Neural crest cell (in vitro differentiated cells): Measurements from ENCODE around the gene TBC1D14. TPM values are rescaled to one million over a fixed set of nuclear protein-coding genes. Genes with fewer than 3 reads are reported as not detected.
"Not testable (repeated sequence)": the region's sequence is repeated elsewhere in the genome, so short reads cannot be mapped to it uniquely, and the experiment has no call there.

Source experiments
- DNase-seq: peaks from one replicate; pipeline ENCODE4 v3.0.0; 2021; ENCODE audit warnings: low read depth, mixed read lengths, low spot score
- H3K27ac Mint-ChIP-seq: one replicate; pipeline ENCODE4 v1.8.0; 2021; ENCODE audit warnings: mild to moderate bottlenecking, mixed read lengths; ENCODE audit not compliant: unreplicated experiment
- H3K27me3 Mint-ChIP-seq: 2 replicates; pipeline ENCODE4 v1.8.0; 2021; ENCODE audit warnings: low read depth, mild to moderate bottlenecking, mixed read lengths
- H3K36me3 Mint-ChIP-seq: 2 replicates; pipeline ENCODE4 v1.8.0; 2021; ENCODE audit warnings: low read depth, mild to moderate bottlenecking, mixed read lengths
- H3K4me1 Mint-ChIP-seq: 2 replicates; pipeline ENCODE4 v1.8.0; 2021; ENCODE audit warnings: mixed read lengths
- H3K4me3 Mint-ChIP-seq: one replicate; pipeline ENCODE4 v1.8.0; 2021; ENCODE audit warnings: mild to moderate bottlenecking, mixed read lengths
- H3K9me3 Mint-ChIP-seq: 2 replicates; pipeline ENCODE4 v1.8.0; 2021; ENCODE audit warnings: mixed read lengths
- CTCF ChIP-seq: fragments of 200-600 bp; sonication (generic); conservative IDR thresholded peaks from 2 replicates; pipeline ENCODE4 v1.5.0; 2021; ENCODE audit warnings: antibody characterized with exemption, mild to moderate bottlenecking
- total RNA-seq: library from RNA; stranded (reverse); gene quantifications from 2 replicates; pipeline ENCODE4 v1.2.1, GENCODE V29; 2021

The TBC1D14 gene
- total RNA-seq, 1 donor from 2014 or later: 56.3 TPM

- H3K4me3 Mint-ChIP-seq: no peak overlapping the region
- TF ChIP-seq CTCF: no peak
- no peaks in the 10 kb centered on the region for H3K4me1 Mint-ChIP-seq
- peaks cover 34% of the 10 kb centered on the region for H3K27me3 Mint-ChIP-seq
- no peak overlapping the region for H3K27ac Mint-ChIP-seq
- DNase-seq: no peak
- peaks cover 7% of the 10 kb centered on the region for H3K9me3 Mint-ChIP-seq
- no peaks in the 10 kb centered on the region for H3K36me3 Mint-ChIP-seq
Measured at GRCh38 chr4:7075962-7076695, 166.5 kb downstream of the TBC1D14 start.

GRCh38 chr4:7076696-7077082 lies 167.1 kb downstream of the TBC1D14 start:
- Mint-ChIP-seq H3K9me3 (peaks cover 7% of the 10 kb centered on the region), H3K27ac (no peak overlapping the region), H3K36me3 (no peaks in the 10 kb centered on the region), H3K4me3 (no peak overlapping the region), H3K27me3 (peaks cover 37% of the 10 kb centered on the region), H3K4me1 (no peaks in the 10 kb centered on the region)
- TF ChIP-seq CTCF: no peak
- DNase-seq: no peak

GRCh38 chr4:7077371-7077770 lies 167.7 kb downstream of the TBC1D14 start:
- Mint-ChIP-seq H3K27ac (no peak overlapping the region), H3K9me3 (peaks cover 7% of the 10 kb centered on the region), H3K4me3 (no peak overlapping the region), H3K4me1 (no peaks in the 10 kb centered on the region), H3K27me3 (peaks cover 37% of the 10 kb centered on the region), H3K36me3 (no peaks in the 10 kb centered on the region)
- TF ChIP-seq CTCF: no peak
- DNase-seq: no peak

- TF ChIP-seq CTCF: no peak
- no peak overlapping the region for H3K4me3 Mint-ChIP-seq
- H3K4me1 Mint-ChIP-seq: no peaks in the 10 kb centered on the region
- no peak overlapping the region for H3K27ac Mint-ChIP-seq
- peaks cover 7% of the 10 kb centered on the region for H3K9me3 Mint-ChIP-seq
- no peak for DNase-seq
- no peaks in the 10 kb centered on the region for H3K36me3 Mint-ChIP-seq
- H3K27me3 Mint-ChIP-seq: peaks cover 39% of the 10 kb centered on the region
Measured at GRCh38 chr4:7078025-7078424, 168.4 kb downstream of the TBC1D14 start.

- H3K4me3 Mint-ChIP-seq, H3K4me1 Mint-ChIP-seq, H3K36me3 Mint-ChIP-seq, H3K27ac Mint-ChIP-seq, DNase-seq, H3K9me3 Mint-ChIP-seq: not testable (repeated sequence)
- H3K27me3 Mint-ChIP-seq: peaks cover 50% of the 10 kb centered on the region
Measured at GRCh38 chr4:7079483-7079882, 169.9 kb downstream of the TBC1D14 start.

DNA sequence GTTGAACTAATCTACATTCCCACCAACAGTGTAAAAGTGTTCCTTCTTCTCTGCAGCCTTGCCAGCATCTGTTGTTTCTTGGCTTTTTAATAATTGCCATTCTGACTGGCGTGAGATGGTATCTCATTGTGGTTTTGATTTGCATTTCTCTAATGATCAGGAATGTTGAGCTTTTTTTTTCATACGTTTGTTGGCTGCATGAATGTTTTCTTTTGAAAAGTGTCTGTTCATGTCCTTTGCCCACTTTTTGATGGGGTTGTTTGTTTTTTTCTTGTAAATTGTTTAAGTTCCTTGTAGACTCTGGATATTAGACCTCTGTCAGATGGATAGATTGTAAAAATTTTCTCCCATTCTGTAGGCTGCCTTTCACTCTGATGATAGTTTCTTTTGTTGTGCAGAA lies 170.3 kb downstream of the TBC1D14 start:
- H3K4me1 Mint-ChIP-seq, DNase-seq, H3K9me3 Mint-ChIP-seq, H3K36me3 Mint-ChIP-seq, H3K27ac Mint-ChIP-seq, H3K4me3 Mint-ChIP-seq: not testable (repeated sequence)
- peaks cover 55% of the 10 kb centered on the region for H3K27me3 Mint-ChIP-seq

Other genes starting within 250 kb of the TBC1D14 start
- not detected in 2 replicates for gene S100P, start 215.9 kb upstream of the TBC1D14 start, total RNA-seq
- 70.4 and 74.0 TPM in 2 replicates for gene MRFAP1L1, start 200.0 kb upstream of the TBC1D14 start, total RNA-seq
- 23.8 and 25.1 TPM in 2 replicates for gene BLOC1S4, start 193.7 kb upstream of the TBC1D14 start, total RNA-seq
- gene KIAA0232, start 127.1 kb upstream of the TBC1D14 start, total RNA-seq: 40.1 and 41.7 TPM in 2 replicates
- 18.6 and 19.2 TPM in 2 replicates for gene TADA2B, start 133.5 kb downstream of the TBC1D14 start, total RNA-seq
- 26.6 and 28.2 TPM in 2 replicates for gene GRPEL1, start 158.2 kb downstream of the TBC1D14 start, total RNA-seq